NT2/D1 (cell line): ENCODE results near the gene BCAN.
"Not testable (repeated sequence)": the region's sequence is repeated elsewhere in the genome, so short reads cannot be mapped to it uniquely, and the experiment has no call there.

ENCODE experiments used
- DNase-seq: peaks from one replicate; pipeline ENCODE4 v3.0.0-alpha.2; 2011; ENCODE audit warnings: low read depth, low spot score
- H3K27me3 ChIP-seq: 2 replicates; pipeline ENCODE4 v1.6.0; 2011; ENCODE audit warnings: mild to moderate bottlenecking; ENCODE audit not compliant: insufficient read length, insufficient read depth
- H3K36me3 ChIP-seq: 2 replicates; pipeline ENCODE4 v1.6.1; 2011; ENCODE audit warnings: mild to moderate bottlenecking, low read length, mixed read lengths; ENCODE audit not compliant: insufficient read depth, insufficient read length
- H3K4me1 ChIP-seq: 2 replicates; pipeline ENCODE4 v1.5.1; 2011; ENCODE audit not compliant: insufficient read depth, insufficient read length
- H3K4me3 ChIP-seq: 2 replicates; pipeline ENCODE4 v1.5.1; 2011; ENCODE audit warnings: low read depth; ENCODE audit not compliant: insufficient read length
- H3K9ac ChIP-seq: 2 replicates; pipeline ENCODE4 v1.6.0; 2011; ENCODE audit warnings: low read depth; ENCODE audit not compliant: insufficient read length
- H3K9me3 ChIP-seq: 2 replicates; pipeline ENCODE4 v1.5.1; 2011; ENCODE audit warnings: mild to moderate bottlenecking, low read length; ENCODE audit not compliant: insufficient read depth
- SUZ12 ChIP-seq: IDR thresholded peaks from 2 replicates; pipeline ENCODE4 v1.6.1; 2011; ENCODE audit not compliant: insufficient read length, insufficient read depth; ENCODE audit errors: extremely low read depth
- YY1 ChIP-seq: IDR thresholded peaks from 2 replicates; pipeline ENCODE4 v1.6.1; 2011; ENCODE audit not compliant: insufficient read length, insufficient read depth
- ZNF274 ChIP-seq: IDR thresholded peaks from 2 replicates; pipeline ENCODE4 v1.6.1; 2011; ENCODE audit warnings: mild to moderate bottlenecking, low read depth, low read length

BCAN gene

DNA sequence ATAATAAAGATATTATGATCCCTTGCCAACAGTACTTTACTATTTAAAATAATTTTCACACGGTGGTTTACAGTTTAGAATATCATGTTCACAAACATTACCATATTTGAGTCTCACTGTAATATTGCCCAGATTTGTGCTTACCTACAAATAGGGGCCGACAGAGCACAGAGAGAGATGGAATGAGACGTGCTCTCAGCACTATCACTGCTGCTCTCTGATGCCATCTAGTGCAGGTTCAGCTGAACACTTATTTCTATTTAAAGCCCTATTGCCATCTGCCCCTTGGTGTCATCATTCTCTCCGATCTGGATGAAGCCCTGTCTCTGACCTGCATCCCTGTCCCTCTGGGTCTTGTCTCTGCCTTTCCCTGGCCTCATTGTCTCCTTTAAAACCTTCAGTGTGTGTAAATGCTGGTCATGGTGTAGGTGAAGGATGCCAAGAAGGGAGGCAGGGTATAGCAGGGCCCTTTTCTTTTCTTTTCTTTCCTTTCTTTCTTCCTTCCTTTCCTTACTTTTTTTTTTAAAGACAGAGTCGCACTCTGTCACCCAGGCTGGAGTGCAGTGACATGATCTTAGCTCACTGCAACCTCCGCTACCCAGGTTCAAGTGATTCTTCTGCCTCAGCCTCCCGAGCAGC is 33.8 kb upstream of the BCAN start:
- Histone ChIP-seq H3K9ac (no peak overlapping the region), H3K4me3 (no peak overlapping the region), H3K27me3 (no peaks in the 10 kb centered on the region), H3K36me3 (no peaks in the 10 kb centered on the region), H3K9me3 (no peaks in the 10 kb centered on the region), H3K4me1 (no peaks in the 10 kb centered on the region)
- no peak for DNase-seq
- TF ChIP-seq SUZ12: no peak
- no peak for TF ChIP-seq YY1
- no peak for TF ChIP-seq ZNF274

DNA sequence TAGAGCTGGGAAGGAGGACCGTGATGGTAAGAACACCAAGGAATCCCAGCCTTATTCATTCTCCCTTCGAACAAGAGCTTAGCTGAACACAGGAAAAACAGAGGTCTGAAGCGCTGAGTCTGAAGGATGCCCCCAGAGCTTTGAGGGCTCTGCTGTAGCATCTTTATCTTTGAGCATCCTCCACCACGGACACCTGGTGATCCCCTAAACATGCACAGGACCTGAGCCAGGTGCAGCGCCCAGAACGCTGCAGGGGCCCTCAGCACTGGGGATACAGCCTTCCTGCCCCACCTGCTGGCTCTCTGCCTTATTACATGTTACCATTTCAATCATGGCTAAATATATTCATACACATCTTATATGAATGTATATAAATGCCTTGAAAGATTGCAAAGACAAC is 32.9 kb upstream of the BCAN start:
- no peak for TF ChIP-seq ZNF274
- no peak for TF ChIP-seq YY1
- TF ChIP-seq SUZ12: no peak
- Histone ChIP-seq H3K36me3 (no peaks in the 10 kb centered on the region), H3K9ac (no peak overlapping the region), H3K4me3 (no peak overlapping the region), H3K9me3 (no peaks in the 10 kb centered on the region), H3K4me1 (no peaks in the 10 kb centered on the region), H3K27me3 (no peaks in the 10 kb centered on the region)
- no peak for DNase-seq

DNA sequence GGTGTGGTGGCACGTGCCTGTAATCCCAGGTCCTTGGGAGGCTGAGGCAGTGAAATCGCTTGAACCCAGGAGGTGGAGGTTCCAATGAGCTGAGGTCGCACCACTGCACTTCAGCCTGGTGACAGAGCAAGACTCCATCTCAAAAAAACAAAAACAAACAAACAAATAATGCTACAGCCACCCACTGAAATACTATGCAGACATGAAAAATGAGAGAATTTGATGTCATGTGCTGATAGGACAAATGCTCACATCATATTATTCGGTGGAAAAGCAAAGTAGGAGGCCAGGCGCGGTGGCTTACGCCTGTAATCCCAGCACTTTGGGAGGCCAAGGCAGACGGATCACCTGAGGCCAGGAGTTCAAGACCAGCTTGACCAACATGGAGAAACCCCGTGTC is 31.8 kb upstream of the BCAN start:
- not testable (repeated sequence) for H3K36me3 ChIP-seq, H3K4me3 ChIP-seq, H3K9ac ChIP-seq, DNase-seq, H3K27me3 ChIP-seq, H3K9me3 ChIP-seq, H3K4me1 ChIP-seq

DNA sequence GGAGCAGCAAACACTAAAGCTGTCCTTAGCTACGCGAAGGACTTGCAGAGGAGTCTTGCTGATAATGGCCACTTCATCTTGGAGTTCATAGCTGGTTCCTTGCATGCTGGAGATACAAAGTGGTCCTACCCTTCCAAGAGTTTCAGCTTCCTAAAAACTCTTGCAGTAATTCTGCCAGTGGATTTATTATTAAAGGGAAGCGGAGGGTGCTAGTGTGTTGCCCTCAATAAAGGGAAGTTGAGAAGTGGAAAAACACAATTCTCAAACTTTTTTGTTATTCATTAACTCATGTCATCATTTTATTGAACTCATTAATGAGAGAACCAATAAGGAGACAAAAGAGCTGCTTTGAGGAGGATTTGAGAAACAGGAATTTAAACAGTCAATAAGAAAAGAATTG is 29.3 kb upstream of the BCAN start:
- H3K9me3 ChIP-seq: no peaks in the 10 kb centered on the region
- H3K9ac ChIP-seq: no peak overlapping the region
- H3K4me3 ChIP-seq: no peak overlapping the region
- no peak for DNase-seq
- H3K27me3 ChIP-seq: no peaks in the 10 kb centered on the region
- TF ChIP-seq SUZ12: no peak
- no peak for TF ChIP-seq YY1
- TF ChIP-seq ZNF274: no peak
- no peaks in the 10 kb centered on the region for H3K36me3 ChIP-seq
- no peaks in the 10 kb centered on the region for H3K4me1 ChIP-seq

DNA sequence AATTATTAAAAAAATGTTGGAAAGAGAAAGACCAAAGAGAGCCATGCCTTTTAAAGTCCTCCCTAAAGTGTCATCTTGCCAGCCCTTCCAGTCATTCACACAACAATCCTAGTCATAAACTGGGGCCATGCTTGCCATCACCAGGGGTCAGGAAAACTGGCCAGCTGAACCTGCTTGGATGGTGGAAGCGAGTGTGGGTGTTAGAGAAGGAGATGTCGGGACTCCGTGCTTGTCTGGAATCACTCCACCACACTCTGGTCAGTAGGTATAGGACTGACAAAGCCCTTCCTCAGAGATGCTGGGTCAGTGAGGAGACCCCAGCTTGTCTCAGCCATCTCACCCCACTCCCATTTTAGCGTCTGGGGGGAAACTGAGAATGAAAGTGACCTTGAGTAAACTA is 26.0 kb upstream of the BCAN start:
- Histone ChIP-seq H3K4me3 (no peak overlapping the region), H3K27me3 (peaks cover 18% of the 10 kb centered on the region)

DNA sequence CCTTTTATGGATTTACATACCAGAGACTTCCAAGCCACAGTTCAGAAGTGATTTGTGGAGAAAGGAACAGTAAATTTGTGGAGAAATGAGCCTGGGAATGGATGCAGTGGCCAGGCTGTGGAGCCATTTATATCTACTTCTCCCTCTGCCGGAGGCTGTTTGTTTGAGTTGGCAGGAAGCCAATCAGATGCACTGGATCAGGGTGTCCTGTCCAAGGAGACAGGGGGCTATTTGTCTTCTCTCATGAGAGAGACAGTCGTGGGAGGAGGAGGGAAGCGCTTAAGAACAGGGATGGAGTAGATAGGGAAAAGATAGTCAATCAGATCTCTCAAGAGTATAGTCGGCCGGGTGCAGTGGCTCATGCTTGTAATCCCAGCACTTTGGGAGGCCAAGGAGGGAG is 25.5 kb upstream of the BCAN start:
- no peak for DNase-seq
- Histone ChIP-seq H3K4me1 (no peaks in the 10 kb centered on the region), H3K9me3 (no peaks in the 10 kb centered on the region), H3K4me3 (no peak overlapping the region), H3K36me3 (no peaks in the 10 kb centered on the region), H3K27me3 (peaks cover 21% of the 10 kb centered on the region), H3K9ac (no peak overlapping the region)
- no peak for TF ChIP-seq ZNF274
- no peak for TF ChIP-seq YY1
- no peak for TF ChIP-seq SUZ12

More for the DNA sequence above, 26.0 kb upstream of the BCAN start:
- no peak for DNase-seq
- H3K9ac ChIP-seq: no peak overlapping the region
- no peaks in the 10 kb centered on the region for H3K4me1 ChIP-seq
- H3K36me3 ChIP-seq: no peaks in the 10 kb centered on the region
- H3K9me3 ChIP-seq: no peaks in the 10 kb centered on the region
- TF ChIP-seq ZNF274: no peak

- TF ChIP-seq ZNF274: no peak
- TF ChIP-seq YY1: no peak
- no peak for TF ChIP-seq SUZ12
- H3K4me1 ChIP-seq: peaks cover 5% of the 10 kb centered on the region
- H3K4me3 ChIP-seq: no peak within 1 kb of the TSS
- no peaks in the 10 kb centered on the region for H3K36me3 ChIP-seq
- no peak for DNase-seq
- no peak within 1 kb of the TSS for H3K9ac ChIP-seq
- H3K27me3 ChIP-seq: peaks cover 40% of the 10 kb centered on the region
- peaks cover 9% of the 10 kb centered on the region; the same call in 1 of the 2 replicates for H3K9me3 ChIP-seq
Observed at GRCh38 chr1:156618853-156619581, 22.9 kb upstream of the BCAN start, which contains the start of gene HAPLN2. Gene HAPLN2, plus strand, starts transcription at chr1:156619415. Its CDS starts 4,076 bp downstream, at chr1:156623491.
